Femur (tissue), 1 donor: ENCODE data around the gene SLC2A9.
"Not testable (repeated sequence)": the region's sequence is repeated elsewhere in the genome, so short reads cannot be mapped to it uniquely, and the experiment has no call there.

Experiments
- DNase-seq: peaks from one replicate; pipeline ENCODE4 v3.0.0-alpha.2; 2017

Gene SLC2A9

GRCh38 chr4:9994246-9994847 lies 26.9 kb downstream of the SLC2A9 start:
- no peak for DNase-seq

GRCh38 chr4:9989918-9990635 lies 31.2 kb downstream of the SLC2A9 start:
- DNase-seq = no peak

- no peak for DNase-seq
Measured at GRCh38 chr4:9988933-9989332, 32.4 kb downstream of the SLC2A9 start.

- DNase-seq = no peak
Measured at GRCh38 chr4:9988363-9988749, 32.9 kb downstream of the SLC2A9 start.

- DNase-seq = no peak
Measured at GRCh38 chr4:9987749-9988362, 33.4 kb downstream of the SLC2A9 start.

GRCh38 chr4:9984621-9985020 lies 36.7 kb downstream of the SLC2A9 start:
- DNase-seq = no peak

- no peak for DNase-seq
Measured at GRCh38 chr4:9983211-9983610, 38.1 kb downstream of the SLC2A9 start.

GRCh38 chr4:9981899-9982298 lies 39.4 kb downstream of the SLC2A9 start:
- not testable (repeated sequence) for DNase-seq

GRCh38 chr4:9980898-9981297 lies 40.4 kb downstream of the SLC2A9 start:
- DNase-seq = no peak

GRCh38 chr4:9979101-9979701 lies 42.1 kb downstream of the SLC2A9 start:
- DNase-seq = no peak

- DNase-seq = no peak
Measured at GRCh38 chr4:9977518-9978031, 43.7 kb downstream of the SLC2A9 start.

GRCh38 chr4:9976781-9977180 lies 44.5 kb downstream of the SLC2A9 start:
- DNase-seq = no peak

GRCh38 chr4:9976293-9976692 lies 45.0 kb downstream of the SLC2A9 start:
- DNase-seq = no peak

- no peak for DNase-seq
Measured at GRCh38 chr4:9971711-9972110, 49.6 kb downstream of the SLC2A9 start.

- no peak for DNase-seq
Measured at GRCh38 chr4:9970399-9971011, 50.8 kb downstream of the SLC2A9 start.

- no peak for DNase-seq
Measured at GRCh38 chr4:9969526-9970398, 51.5 kb downstream of the SLC2A9 start.

GRCh38 chr4:9968472-9968871 lies 52.8 kb downstream of the SLC2A9 start:
- no peak for DNase-seq

GRCh38 chr4:9964879-9965278 lies 56.4 kb downstream of the SLC2A9 start:
- no peak for DNase-seq

- no peak for DNase-seq
Measured at GRCh38 chr4:9963328-9963727, 58.0 kb downstream of the SLC2A9 start.

- no peak for DNase-seq
Measured at GRCh38 chr4:9962611-9963314, 58.5 kb downstream of the SLC2A9 start.

GRCh38 chr4:9954468-9954867 lies 66.8 kb downstream of the SLC2A9 start:
- no peak for DNase-seq

- DNase-seq = no peak
Measured at GRCh38 chr4:9953089-9953488, 68.2 kb downstream of the SLC2A9 start.
